Measurements from ENCODE around the gene KISS1R. TPM values are rescaled to one million over a fixed set of nuclear protein-coding genes. Genes with fewer than 3 reads are reported as not detected.

The KISS1R gene
- total RNA-seq, 1 experiment from 2014 or later = 16.6 TPM

DNA sequence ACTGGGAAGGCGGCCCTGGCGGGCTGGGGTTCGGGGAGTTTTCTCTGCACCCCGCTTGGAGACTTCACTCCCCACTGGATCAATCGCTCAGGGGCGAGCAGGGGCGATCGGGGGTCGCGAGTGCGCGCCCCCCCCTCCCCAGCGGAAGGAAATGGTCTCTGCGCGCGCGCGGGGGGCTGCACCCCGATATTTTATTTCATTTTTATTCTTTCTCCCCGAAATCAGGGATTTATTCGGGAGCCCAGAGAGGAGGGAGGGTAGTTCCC lies 9.1 kb downstream of the KISS1R start:
- Histone ChIP-seq H3K4me3 (ENCODE audit: low read depth, low read length) (peak overlapping the region; percentile 98), H3K27me3 (replicated peaks; ENCODE audit: control insufficient read depth, insufficient read depth, low read length) (no peaks in the 10 kb centered on the region), H3K36me3 (ENCODE audit: control insufficient read depth, insufficient read depth, low read length) (peaks cover 3% of the 10 kb centered on the region), H3K4me1 (peaks cover 37% of the 10 kb centered on the region), H3K9me3 (no peaks in the 10 kb centered on the region)
- Mint-ChIP-seq H3K9me3 (ENCODE audit: unreplicated experiment) (no peaks in the 10 kb centered on the region), H3K27ac (ENCODE audit: unreplicated experiment) (no peak overlapping the region), H3K36me3 (ENCODE audit: insufficient read depth, unreplicated experiment) (peaks cover 34% of the 10 kb centered on the region), H3K4me1 (ENCODE audit: low read depth, unreplicated experiment) (no peaks in the 10 kb centered on the region), H3K4me3 (ENCODE audit: unreplicated experiment) (peak overlapping the region; percentile 85), H3K27me3 (ENCODE audit: insufficient read depth, unreplicated experiment) (no peaks in the 10 kb centered on the region)
- TF ChIP-seq, protein P1, sequence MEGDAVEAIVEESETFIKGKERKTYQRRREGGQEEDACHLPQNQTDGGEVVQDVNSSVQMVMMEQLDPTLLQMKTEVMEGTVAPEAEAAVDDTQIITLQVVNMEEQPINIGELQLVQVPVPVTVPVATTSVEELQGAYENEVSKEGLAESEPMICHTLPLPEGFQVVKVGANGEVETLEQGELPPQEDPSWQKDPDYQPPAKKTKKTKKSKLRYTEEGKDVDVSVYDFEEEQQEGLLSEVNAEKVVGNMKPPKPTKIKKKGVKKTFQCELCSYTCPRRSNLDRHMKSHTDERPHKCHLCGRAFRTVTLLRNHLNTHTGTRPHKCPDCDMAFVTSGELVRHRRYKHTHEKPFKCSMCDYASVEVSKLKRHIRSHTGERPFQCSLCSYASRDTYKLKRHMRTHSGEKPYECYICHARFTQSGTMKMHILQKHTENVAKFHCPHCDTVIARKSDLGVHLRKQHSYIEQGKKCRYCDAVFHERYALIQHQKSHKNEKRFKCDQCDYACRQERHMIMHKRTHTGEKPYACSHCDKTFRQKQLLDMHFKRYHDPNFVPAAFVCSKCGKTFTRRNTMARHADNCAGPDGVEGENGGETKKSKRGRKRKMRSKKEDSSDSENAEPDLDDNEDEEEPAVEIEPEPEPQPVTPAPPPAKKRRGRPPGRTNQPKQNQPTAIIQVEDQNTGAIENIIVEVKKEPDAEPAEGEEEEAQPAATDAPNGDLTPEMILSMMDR (IDR thresholded peaks at IDR 0.05; ENCODE audit: insufficient read depth in 1 of 2, low read depth in 1 of 2, low read length in 1 of 2, severe bottlenecking in 1 of 2, unreplicated experiment in 1 of 2) = no peak
- intact Hi-C loops (cut with micrococcal nuclease; ENCODE audit: unreplicated experiment) = no loop called here
- CTCF ChIA-PET = no interaction called here
- no peak for DNase-seq
- POLR2A ChIA-PET = interaction anchor here (1.0 kb wide), 1 partner anchor 30 kb away, joined by 6 read pairs; no protein-coding TSS in a partner anchor
- TSS peak; percentile 70 for BruUV-seq (replicated peaks)

DNA sequence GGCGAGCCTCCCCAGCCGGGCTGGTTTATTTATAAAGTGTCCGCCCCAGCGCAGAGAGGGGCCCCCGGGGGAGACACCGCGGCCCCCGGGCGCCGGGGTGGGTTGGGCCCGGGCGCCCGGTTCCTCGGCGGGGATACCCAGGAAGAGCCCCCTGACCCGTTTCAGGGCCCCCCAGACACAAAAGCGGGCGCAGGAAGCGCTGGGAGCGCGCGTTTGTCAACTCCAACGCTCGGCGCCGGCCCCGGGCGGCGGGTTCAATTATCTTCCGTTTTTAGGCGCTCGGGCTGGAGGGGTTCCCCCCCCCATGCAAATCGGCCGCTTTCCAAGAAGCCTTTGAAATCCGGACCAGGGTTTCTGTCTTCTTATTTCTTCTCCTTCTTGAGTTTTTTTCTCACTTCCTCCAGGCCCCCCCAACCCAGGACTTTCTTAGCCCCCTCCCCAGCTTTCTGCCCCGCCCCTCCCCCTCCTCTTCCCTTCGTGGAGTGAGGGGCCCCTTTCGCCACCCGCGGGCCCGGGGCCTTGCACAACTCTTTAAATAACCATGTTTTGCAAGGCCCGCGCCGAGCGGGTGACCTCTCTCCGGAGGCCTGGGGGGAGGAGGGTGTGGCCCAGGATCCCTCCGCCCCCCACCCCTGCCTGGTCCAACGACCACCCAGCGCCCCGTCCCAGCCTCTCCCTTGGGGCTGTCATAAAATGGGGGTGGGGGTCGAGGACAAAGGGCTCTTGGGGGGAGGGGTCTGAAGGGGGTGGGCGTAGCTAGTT lies 9.6 kb downstream of the KISS1R start:
- Mint-ChIP-seq H3K27ac (ENCODE audit: unreplicated experiment) (no peak overlapping the region), H3K27me3 (ENCODE audit: insufficient read depth, unreplicated experiment) (no peaks in the 10 kb centered on the region), H3K4me1 (ENCODE audit: low read depth, unreplicated experiment) (no peaks in the 10 kb centered on the region), H3K9me3 (ENCODE audit: unreplicated experiment) (no peaks in the 10 kb centered on the region), H3K36me3 (ENCODE audit: insufficient read depth, unreplicated experiment) (peaks cover 34% of the 10 kb centered on the region), H3K4me3 (ENCODE audit: unreplicated experiment) (peak overlapping the region; percentile 85)
- DNase-seq = peak; percentile 80 to 83
- Histone ChIP-seq H3K27me3 (replicated peaks; ENCODE audit: control insufficient read depth, insufficient read depth, low read length) (no peaks in the 10 kb centered on the region), H3K9me3 (no peaks in the 10 kb centered on the region), H3K36me3 (ENCODE audit: control insufficient read depth, insufficient read depth, low read length) (peaks cover 3% of the 10 kb centered on the region), H3K4me1 (peaks cover 36% of the 10 kb centered on the region), H3K4me3 (ENCODE audit: low read depth, low read length) (peak overlapping the region; percentile 98)
- POLR2A ChIA-PET = interaction anchor here (1.0 kb wide), 1 partner anchor 30 kb away, joined by 6 read pairs; no protein-coding TSS in a partner anchor
- TF ChIP-seq, protein P1 (IDR thresholded peaks at IDR 0.05; ENCODE audit: insufficient read depth in 1 of 2, low read depth in 1 of 2, low read length in 1 of 2, severe bottlenecking in 1 of 2, unreplicated experiment in 1 of 2) = no peak
- CTCF ChIA-PET = no interaction called here
- BruUV-seq (replicated peaks) = TSS peak; percentile 46
- intact Hi-C loops (cut with micrococcal nuclease; ENCODE audit: unreplicated experiment) = no loop called here

DNA sequence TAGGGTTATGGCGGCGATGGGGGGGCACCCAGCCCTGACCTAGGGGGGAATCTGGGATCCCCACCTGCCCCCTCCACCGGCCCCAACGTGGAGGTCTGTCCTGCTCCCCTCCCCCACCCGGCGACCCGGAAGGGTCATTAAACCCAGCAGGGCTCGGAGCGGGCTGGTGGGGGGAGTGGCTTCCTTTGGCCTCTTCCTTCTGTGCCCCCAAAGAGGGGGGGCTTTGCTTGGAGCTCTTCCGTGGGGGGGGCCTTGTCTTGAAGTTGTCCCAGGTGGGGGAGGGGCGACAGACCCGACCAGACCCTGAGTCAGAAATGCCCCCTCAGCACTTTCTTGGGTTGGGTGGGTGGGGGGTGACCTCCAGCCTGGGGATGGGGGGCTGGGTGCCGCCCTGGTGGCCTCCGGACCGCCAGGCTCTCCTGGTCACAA lies 10.2 kb downstream of the KISS1R start:
- intact Hi-C loops (cut with micrococcal nuclease; ENCODE audit: unreplicated experiment) = no loop called here
- Mint-ChIP-seq H3K27ac (ENCODE audit: unreplicated experiment) (no peak overlapping the region), H3K4me1 (ENCODE audit: low read depth, unreplicated experiment) (no peaks in the 10 kb centered on the region), H3K4me3 (ENCODE audit: unreplicated experiment) (peak overlapping the region; percentile 85), H3K27me3 (ENCODE audit: insufficient read depth, unreplicated experiment) (no peaks in the 10 kb centered on the region), H3K36me3 (ENCODE audit: insufficient read depth, unreplicated experiment) (peaks cover 37% of the 10 kb centered on the region), H3K9me3 (ENCODE audit: unreplicated experiment) (no peaks in the 10 kb centered on the region)
- POLR2A ChIA-PET = interaction anchor here (1.0 kb wide), 1 partner anchor 29 kb away, joined by 6 read pairs; no protein-coding TSS in a partner anchor
- TF ChIP-seq, protein P1 (IDR thresholded peaks at IDR 0.05; ENCODE audit: insufficient read depth in 1 of 2, low read depth in 1 of 2, low read length in 1 of 2, severe bottlenecking in 1 of 2, unreplicated experiment in 1 of 2) = no peak
- no peaks in the 10 kb centered on the region for H3K9me3 ChIP-seq
- peak; percentile 59 to 74 for DNase-seq
- no peaks in the 10 kb centered on the region for H3K27me3 ChIP-seq (replicated peaks; ENCODE audit: control insufficient read depth, insufficient read depth, low read length)
- H3K4me1 ChIP-seq = peaks cover 35% of the 10 kb centered on the region
- H3K4me3 ChIP-seq (ENCODE audit: low read depth, low read length) = peak overlapping the region; percentile 98
- peaks cover 3% of the 10 kb centered on the region for H3K36me3 ChIP-seq (ENCODE audit: control insufficient read depth, insufficient read depth, low read length)
- no TSS peak for BruUV-seq (replicated peaks)
- CTCF ChIA-PET = no interaction called here
